HG02943 (cell line): ENCODE data around the gene OR51S1.
"Not testable (repeated sequence)": the region's sequence is repeated elsewhere in the genome, so short reads cannot be mapped to it uniquely, and the experiment has no call there.

ENCODE experiments used
- ATAC-seq: cut with Tn5 transposase; IDR thresholded peaks from one replicate; pipeline ENCODE4 v1.9.1; 2021; ENCODE audit warnings: mild to moderate bottlenecking, low read depth, moderate library complexity; ENCODE audit not compliant: unreplicated experiment

OR51S1 gene

GRCh38 chr11:4848908-4849532 lies at the start of gene OR51S1:
TSS of gene OR51S1 (minus strand) at chr11:4849208. CDS start at chr11:4849208, 0 bp downstream.
- ATAC-seq, result no peak

- ATAC-seq, result no peak
These were observed 43.1 kb upstream of the OR51S1 start for GRCh38 chr11:4891996-4892640.

- ATAC-seq, result no peak
These were observed 41.3 kb upstream of the OR51S1 start for GRCh38 chr11:4890279-4890678.

- no peak for ATAC-seq
These were observed 38.6 kb upstream of the OR51S1 start for GRCh38 chr11:4887591-4887990.

GRCh38 chr11:4886186-4886585 lies 37.2 kb upstream of the OR51S1 start:
- no peak for ATAC-seq

GRCh38 chr11:4884361-4884760 lies 35.4 kb upstream of the OR51S1 start:
- ATAC-seq, result no peak

- no peak for ATAC-seq
These were observed 33.5 kb upstream of the OR51S1 start for GRCh38 chr11:4882543-4882942.

- no peak for ATAC-seq
These were observed 33.0 kb upstream of the OR51S1 start, which contains the start of gene OR51T1 for GRCh38 chr11:4881860-4882500. TSS of gene OR51T1 (plus strand) at chr11:4881900. CDS start at chr11:4881900, 0 bp downstream.

- ATAC-seq, result no peak
These were observed 32.2 kb upstream of the OR51S1 start for GRCh38 chr11:4881188-4881587.

GRCh38 chr11:4865855-4866254 lies 16.8 kb upstream of the OR51S1 start:
- ATAC-seq, result no peak

- no peak for ATAC-seq
These were observed 14.9 kb upstream of the OR51S1 start for GRCh38 chr11:4863876-4864275.

GRCh38 chr11:4862447-4863236 lies 13.6 kb upstream of the OR51S1 start:
- ATAC-seq, result no peak

- not testable (repeated sequence) for ATAC-seq
These were observed 5.3 kb upstream of the OR51S1 start for GRCh38 chr11:4854286-4854685.

GRCh38 chr11:4851033-4851432 lies 2.0 kb upstream of the OR51S1 start:
- no peak for ATAC-seq

- ATAC-seq, result no peak
These were observed 9.0 kb downstream of the OR51S1 start for GRCh38 chr11:4839851-4840549.

GRCh38 chr11:4830909-4831308 lies 18.1 kb downstream of the OR51S1 start:
- no peak for ATAC-seq

- ATAC-seq, result no peak
These were observed 18.7 kb downstream of the OR51S1 start for GRCh38 chr11:4830346-4830745.

GRCh38 chr11:4826425-4826824 lies 22.6 kb downstream of the OR51S1 start:
- no peak for ATAC-seq

- ATAC-seq, result no peak
These were observed 23.9 kb downstream of the OR51S1 start for GRCh38 chr11:4825132-4825531.

GRCh38 chr11:4821021-4821420 lies 28.0 kb downstream of the OR51S1 start, which contains the start of gene OR51F2:
TSS of gene OR51F2 (plus strand) at chr11:4821321. CDS start at chr11:4821422, 101 bp downstream.
- ATAC-seq, result no peak
